Kidney glomerular epithelial cell (primary cell): Measurements from ENCODE around the gene PAX5.
A peak's percentile ranks its signal among the peaks of the same experiment; 100 is the strongest.

Experiments
- DNase-seq: peaks from one replicate; lab custom pipeline; 2025; lab: John Stamatoyannopoulos, UW

PAX5 gene

DNA sequence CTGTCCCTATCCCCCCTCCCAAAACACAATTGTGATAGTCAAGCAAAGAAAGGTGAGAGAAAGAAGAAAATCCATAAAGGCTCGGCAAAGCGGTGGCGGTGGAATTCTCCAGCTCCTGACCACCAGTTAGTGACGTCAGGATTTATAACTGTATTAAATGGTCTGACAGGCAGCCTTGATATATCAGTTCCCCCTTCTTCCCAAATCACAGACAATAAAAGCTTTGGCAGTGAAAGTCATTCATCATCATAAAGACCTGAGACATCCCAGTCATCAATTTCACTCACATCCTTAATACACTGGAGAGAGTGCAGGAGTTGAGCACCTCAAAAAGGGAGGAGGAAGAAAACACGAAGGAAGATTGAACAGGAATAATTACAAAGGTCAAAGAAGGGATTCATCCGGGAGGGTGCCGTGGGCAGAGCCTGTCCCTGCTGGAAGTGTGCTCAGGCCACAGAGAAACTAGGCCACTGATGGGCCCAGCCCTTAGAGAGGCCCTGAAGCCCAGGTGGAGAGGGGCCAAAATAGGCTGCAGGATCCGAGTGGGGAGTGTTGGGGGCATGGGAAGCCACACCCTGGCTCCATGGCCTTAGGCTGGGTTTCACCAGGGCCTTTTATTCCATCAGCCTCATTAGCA is 131.9 kb downstream of the PAX5 start:
- DNase-seq, result no peak

DNA sequence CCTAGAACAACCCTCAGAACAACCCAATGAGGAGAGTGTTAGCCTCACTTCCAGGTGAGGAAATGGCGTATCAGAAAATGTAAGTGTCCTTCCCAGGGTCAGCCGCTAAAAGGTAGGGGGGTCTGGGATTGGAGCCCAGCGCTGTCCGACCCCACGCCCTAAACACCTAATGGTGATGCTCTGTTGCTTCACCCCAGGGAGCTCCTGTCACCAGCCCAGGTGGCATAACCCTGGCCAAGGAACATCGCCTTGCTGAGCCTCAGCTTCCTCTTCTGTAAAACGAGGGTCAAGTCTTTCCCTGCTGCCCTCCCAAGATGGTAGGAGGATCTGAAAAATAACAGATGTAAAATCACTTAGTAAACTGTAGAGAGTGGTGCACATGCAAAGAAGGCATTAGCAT is 132.5 kb downstream of the PAX5 start:
- DNase-seq, result no peak

DNA sequence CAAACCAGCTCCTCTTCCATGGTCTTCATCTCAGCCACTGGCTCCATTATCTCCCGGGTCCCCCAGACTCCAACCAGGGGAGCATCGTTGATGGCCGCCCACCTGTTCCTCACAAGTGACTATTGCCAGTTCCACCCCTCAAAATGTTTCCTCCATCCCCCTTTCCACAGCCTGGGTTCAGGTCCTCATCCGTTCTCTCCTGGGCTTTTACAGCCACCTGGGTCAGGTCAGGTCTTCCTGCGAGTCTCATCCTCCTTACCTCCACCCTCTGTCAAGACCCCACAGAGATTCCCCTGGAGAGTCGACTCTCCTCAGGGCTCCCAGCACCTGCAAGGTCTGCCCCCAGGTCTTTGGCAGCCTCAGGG is 133.2 kb downstream of the PAX5 start:
- DNase-seq, result no peak

DNA sequence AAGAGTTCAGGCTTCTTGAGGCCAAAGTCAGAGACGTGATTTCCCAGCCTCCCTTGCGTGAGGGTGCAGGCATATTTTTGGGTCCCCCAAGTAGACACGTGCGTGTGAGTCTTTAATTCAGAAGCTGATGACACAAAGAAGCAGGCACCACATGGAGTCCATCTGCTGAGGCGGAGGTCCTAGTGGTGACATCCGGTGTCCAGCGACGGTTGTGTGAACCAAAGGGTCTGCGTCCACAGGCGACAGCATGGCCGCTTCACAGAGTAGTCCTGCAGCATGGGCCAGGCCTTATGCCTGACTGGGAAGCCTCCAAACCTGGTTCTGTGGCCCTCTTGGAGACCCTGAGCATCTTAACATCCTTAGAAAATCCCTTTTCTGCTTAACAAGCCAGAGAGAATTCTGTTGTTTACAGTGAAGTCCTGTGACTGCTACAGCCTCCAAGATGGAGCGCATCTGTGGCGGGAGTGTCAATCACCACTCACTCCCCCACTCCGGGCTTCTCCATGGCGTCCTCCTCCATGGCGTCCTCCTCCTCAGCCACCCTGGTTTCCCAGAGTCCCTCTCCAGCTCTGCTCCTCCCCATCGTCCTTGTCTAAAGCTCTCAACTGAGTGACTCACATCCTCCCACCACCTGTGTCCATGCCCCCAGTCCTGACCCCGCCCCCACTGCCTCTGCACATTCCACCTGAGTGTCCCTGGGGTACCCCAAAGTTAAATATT is 133.8 kb downstream of the PAX5 start:
- DNase-seq, result no peak

DNA sequence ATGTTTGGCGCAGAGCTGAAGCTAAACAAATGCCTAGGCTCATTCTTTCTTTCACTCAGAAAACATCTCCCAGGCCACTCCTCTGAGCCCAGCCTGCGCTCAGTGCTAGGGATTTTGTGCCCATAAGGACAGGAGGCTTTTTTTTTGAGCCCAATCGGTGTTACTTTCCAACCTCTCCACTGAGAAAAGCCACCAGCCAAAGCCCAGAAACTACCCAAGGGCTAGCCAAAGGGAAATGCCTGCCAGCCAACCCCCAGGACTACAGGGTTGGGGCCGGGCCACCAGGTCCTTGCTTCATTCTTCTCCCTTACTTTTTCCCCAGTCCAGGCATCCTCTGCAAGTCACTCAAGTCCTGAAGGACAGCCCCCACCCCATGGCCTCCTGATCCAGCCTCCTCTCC is 134.7 kb downstream of the PAX5 start:
- no peak for DNase-seq

DNA sequence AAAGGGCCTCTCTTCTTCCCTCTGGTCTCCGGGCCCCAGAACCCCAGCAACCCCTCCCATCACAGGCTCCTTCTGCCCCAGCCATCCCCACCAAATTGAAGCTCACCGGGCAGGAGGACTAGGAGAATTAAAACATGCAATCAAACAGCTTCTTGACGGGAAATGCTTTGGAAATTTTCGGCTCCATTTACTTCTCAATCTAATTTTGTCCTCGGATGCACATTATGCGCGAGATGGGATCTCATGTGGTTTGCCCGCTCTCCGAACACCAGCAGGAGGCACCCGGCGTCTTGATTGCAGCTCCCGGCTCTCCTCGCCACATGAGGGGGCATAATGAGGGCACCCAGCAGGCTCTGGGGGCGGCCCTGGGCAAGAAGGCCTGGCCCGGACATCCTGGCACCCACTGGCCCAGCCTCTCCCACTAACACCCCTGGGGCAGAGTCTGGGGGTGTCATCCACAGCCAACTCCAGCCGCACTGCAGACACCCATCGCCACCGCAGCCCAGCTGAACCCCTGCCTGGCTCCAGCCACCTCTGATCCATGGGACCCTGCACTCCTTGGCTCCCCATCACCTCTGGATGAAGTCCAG is 135.5 kb downstream of the PAX5 start:
- no peak for DNase-seq

DNA sequence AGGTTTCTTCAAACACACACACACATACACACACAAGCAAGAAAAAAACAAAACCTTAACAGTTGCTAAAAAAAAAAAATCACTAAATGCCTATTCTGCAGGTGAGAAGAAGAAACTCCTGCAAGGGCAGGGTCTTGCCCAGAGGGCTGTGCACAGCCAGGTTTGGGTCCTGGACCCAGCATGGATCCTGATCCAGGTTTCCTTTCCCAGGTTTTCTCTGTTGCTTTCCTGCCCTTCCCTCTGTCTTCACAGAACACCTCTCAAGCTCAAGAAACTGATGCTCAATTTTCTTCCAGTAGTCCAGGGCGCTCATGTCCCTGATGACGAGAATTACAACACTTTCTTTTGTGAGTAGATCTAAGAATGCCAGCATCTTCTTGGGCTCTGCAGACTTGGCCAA is 136.6 kb downstream of the PAX5 start:
- no peak for DNase-seq

DNA sequence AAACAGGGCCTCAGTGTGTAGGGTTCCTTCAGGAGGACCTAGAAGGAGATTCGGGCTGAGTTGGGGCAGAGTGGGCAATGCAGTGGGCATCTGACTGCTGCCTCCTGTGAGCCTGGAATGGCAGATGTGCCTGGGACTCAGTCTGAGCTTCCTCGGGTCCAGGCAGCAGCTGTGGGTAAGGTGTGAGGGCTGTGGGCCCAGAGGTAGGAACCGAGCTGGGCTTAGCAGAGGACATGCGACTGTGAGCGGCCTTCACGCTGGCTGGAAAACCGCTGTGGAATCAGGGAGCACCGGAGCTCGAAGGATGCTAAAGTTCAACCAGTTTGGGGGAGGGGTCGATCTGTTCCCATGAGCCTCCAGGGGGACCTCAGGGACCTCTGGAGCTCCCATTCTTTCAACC is 137.0 kb downstream of the PAX5 start:
- no peak for DNase-seq

DNA sequence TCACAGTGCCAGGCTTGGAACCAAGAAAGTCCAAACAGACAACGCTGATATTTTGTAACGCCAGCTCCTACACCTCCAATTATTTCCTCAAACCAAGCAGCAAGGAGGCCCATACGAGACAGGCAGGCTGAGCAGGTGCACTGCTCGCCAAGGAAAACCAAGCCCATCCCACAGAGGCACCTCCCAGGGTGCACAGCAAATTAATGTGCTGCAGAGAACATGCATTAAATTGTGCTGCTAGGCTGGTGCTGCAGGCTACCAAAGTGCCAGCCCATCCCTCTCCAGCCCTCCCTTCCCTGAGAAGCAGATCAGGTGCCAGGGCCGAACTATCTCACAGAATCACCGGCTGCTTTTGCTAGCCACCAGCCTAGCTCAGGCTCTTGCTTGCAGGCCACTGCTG is 137.8 kb downstream of the PAX5 start:
- no peak for DNase-seq

DNA sequence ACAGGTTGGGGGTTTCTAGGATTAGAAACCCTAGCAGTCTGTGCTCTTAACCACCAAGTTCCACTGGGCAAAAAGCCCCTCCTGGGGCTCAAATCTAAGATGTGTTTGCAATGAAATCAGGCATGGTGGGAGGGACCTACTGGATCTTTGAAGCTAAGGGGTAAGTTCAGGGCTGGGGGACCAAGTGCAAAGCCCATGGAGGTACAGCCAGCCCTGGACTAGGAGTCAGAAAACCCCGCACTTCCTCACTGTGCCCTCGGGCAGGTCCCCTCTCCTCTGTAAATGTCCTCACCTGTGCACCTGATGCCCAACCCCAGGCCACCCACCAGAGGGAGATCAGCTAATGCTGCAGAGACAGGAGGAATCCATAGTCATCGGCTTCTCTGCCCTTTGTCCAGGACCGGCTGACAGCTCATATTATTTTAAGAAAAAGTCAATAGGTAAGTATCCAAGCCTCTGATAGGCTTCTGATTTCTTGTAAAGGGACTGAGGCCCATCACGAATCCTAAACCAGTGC is 138.3 kb downstream of the PAX5 start:
- DNase-seq, result no peak

DNA sequence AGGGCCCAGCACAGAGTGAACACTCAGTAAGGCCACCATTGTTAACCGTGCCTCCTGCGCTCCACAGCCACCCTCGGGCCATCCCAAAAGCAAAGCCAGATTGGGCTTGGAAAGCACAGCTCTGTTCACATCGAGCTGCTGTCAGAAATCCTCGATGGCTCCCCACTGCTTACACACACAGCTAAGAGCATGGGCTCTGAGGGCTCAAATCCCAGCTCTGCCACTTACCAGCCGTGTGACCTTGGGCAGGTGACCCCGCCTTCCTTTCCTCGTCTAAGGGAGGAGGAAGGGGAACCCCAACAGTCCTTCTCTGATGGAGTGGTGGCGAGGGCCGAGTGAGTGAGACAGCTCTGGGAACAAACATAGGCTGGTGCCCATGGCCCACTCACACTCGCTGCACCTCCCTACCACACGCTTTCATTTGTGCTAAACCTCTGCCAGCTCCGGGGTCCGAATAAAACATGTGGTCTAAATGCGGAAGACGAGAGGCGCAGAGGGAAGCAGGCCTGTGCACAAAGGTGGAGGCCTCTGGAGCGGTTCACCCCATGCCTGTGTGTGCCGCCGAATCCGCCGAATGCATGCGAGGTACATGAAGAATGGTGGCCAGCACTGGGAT is 139.3 kb downstream of the PAX5 start:
- no peak for DNase-seq

DNA sequence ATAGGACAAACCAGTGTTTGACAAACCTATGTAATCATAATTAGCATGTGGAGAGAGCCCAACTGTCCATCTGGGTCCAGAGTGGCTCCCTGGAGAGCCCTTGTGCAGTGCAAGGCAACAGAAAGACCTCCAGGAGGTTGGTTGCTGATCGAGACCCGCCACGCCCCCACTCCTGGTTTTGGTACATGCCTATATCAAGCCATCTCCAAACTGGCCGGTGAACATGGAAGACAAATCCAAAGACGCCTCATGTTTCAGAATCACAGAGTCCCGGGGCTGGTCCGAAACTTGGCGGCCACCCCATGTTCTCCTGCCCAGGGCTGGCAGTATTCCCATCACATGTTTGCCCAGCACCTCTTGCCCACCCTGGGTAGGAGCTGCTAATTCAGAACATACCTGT is 140.2 kb downstream of the PAX5 start:
- DNase-seq, result no peak

DNA sequence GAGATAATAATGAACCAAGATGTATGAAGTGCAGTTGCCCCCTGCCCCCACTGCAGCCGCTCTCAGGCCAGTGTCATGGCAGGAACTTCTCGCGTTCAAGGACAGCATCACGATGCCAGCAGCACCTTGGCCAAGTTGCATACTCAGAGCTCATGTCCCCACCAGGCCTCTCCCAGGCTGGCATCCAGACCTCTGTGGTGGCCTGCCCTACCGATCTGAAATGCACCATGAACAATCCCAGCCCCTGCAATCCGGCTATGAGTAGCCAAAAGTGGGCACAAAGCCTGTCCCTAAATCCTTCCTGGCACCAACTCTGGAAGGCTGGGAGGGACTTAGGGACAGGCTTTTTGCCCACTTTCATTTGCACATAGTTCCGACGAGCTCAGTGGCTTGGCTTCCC is 140.9 kb downstream of the PAX5 start:
- DNase-seq, result no peak

DNA sequence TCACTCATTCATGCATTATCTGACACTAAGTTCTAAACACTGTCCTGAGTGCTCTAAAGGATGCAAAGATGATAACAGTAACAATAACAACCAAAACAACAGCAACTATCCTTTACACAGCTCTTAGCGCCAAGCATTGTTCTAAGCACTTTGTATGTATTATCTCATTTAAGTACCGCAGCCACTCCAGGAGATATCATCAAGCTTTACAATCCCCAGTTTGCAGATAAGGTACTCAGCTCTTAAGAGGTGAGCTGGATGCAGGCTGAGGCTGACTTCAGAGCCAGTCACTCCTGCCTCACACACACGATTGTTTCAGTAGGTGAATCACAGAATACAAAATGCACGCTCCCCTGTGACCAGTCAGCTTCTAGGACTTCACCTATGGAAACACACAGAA is 141.8 kb downstream of the PAX5 start:
- peak; percentile 1 for DNase-seq

DNA sequence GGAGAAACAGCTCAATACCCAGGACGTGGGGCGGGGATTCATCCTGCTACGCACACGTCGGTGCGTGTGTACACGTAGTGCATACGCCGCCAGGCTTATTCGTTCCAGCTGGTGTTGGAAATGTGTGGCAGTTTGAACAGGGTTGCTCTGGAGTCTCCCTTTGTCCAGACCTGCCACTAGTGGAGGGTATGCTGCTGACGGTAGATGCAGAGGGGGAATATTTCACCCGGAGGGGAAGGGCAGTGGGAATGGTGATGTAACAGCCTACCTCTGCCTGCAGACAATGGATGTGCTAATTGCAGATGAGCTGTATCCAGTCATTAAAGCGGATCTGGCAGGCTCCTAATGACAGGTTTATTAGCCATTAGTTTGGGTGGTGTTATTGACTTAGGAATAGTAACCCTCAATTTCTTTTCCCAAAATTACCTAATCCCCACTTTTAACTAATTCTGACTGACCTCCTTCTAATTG is 142.7 kb downstream of the PAX5 start:
- no peak for DNase-seq

DNA sequence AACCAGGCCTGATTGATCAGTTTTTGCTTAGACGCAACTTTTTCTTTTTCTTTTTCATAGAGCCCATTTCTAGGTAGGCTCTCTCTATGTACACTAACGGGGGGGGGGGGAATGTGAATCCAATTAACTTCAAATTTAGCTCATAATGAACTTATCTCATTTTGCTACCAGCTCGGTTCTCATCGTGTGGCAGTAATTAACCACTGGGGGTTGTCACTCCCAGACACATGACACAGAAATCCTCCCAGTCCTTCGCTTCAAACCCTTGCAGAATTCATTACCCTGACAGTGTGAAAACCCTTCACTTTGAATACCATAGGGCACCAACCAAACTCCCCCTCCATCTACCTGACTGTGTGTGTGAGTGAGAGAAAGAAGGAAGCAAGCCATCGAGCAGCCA is 144.2 kb downstream of the PAX5 start:
- no peak for DNase-seq

DNA sequence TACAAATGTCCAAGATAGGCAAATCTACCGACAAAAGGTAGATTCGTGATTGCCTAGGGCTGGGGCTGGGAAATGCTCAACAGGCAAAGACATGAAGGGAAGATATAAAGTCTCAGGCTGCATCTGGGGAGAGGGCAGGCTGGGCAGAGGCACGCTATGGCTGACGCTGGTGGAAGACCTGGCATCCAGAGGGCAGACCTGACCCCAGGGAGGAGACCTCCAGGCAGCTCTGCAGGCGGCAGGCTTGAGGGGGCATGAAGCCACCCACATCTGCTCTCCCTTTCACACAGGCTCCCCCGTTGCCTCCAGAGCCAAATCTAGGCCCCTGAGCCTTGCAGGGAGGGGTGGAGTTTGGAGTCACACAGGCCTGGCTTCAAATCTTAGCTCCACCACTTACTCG is 145.5 kb downstream of the PAX5 start:
- DNase-seq, result no peak

DNA sequence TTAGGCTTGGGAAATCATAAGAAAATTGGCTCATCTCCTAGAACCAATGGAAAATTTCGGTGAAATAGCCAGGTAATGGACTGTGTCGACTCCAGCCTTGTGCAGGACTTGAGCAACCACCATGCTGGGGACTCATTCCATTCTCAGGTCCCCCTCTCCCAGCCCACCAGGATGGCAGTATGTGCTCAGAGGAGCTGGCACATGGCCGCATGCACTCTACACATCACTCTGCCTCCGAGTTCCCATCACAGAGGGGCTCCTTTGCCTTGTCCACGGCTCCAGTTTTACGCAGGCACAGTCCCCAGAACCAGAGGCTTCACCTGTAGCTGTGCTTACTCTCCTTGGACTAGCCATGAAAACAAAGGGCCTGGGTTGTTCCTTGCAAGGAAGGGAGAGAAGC is 149.3 kb downstream of the PAX5 start:
- no peak for DNase-seq

DNA sequence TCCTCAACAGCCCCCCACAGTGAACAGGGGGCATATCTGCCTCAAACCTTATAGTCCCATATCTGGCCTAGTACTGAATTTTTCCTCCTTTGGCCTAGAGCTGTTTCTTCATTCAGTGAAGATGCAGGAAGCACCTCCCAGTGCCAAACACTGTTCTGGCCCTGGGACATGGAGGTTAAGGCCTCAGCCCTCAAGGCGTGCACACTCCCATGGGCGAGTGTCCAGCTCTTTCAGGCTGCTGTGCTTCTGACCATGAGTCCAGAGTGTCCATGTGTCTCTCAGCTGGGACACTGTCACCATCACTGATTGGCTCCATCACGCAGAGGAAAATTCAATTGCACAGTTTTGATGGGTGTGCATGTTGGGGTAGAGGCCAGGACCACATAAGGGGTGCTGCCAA is 151.5 kb downstream of the PAX5 start:
- no peak for DNase-seq

DNA sequence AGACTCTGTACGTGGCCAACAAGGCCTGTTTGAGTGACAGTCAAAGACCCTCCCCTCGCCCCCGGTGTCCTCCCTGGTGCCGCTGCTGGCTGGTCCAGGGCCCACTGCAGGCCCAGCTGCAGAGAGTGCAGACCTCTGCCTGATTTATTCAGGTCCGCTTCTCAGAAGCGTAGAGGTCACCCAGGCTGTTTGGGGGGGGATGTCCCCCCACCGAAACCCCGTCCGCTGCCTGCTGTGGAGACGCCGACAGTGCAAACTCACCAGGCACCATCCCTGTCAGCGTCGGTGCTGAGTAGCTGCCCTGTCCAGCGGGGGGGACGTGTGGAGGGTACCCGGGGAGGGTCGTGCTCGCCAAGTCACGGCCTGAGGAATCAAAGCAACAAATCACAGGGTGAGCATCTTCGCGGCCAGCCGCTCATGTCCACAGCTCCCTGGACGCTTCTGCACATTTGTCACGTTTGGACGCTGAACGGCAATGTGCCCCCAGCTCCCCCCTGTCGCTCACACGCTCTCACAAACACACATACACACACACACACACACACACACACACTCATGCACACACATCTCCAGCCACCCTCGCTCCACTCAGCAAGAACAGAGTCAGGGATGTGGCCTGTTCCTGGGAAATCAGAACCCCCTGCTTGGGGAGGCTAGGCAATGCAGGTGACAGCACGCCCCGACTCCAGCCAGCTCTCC is 152.2 kb downstream of the PAX5 start:
- no peak for DNase-seq

DNA sequence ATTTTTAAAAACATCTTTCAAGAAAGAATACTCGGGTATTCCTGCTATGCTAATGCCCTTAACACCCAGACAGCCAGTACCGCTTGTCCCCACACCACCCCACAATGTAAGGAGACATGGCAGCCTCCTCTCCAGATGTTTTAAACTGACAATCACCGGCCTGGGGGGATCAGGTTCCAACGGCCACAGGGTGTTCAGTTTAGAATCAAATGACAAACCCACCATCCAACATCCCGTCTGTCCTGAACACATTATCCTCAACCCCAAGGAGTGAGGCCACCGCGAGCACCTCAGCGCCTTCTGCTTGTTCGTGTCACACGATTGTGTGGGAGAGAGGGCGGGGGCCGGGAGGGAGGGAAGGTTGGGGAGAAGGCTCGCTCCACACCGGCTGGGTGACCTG is 152.8 kb downstream of the PAX5 start:
- DNase-seq, result no peak

DNA sequence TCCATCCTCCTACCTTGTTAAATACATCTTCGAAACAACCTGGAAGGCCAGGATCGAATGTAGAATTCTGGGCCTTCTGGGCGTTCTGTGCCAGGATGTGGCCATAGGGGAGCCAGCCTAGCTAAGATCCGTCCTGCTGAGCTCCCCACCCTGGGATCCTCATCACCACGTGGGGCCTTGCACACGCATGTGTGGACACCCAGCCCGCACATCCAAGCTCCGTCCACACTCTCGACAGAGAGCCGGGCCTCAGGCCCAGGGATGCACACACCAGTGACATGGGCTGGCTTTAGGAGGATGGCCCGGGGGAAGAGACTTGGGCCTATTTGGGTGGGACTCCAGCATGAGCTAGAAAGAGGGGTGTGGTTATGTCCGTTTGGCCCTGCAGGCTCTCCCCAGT is 154.0 kb downstream of the PAX5 start:
- DNase-seq, result no peak
